Naive thymus-derived CD8-positive, alpha-beta T cell (primary cell): ENCODE results near the gene PSMD12. TPM values are rescaled to one million over a fixed set of nuclear protein-coding genes. Genes with fewer than 3 reads are reported as not detected.

Experiments
- ATAC-seq, 2 donors: fragments of 150-1000 bp; cut with Tn5 transposase in 1 of 2; sonication (Bioruptor Pico), chemical (Tn5 transposase) in 1 of 2; 1 replicate in 1 of 2; 2 replicates in 1 of 2; pipeline ENCODE4 v1.10.0; 2021; ENCODE audit warnings: mild to moderate bottlenecking in 2 of 2, moderate library complexity in 2 of 2
- POLR2A ChIA-PET: fragments of 350-600 bp; sonication (Branson Sonifier 250); formaldehyde crosslinking; loops from one replicate; lab custom pipeline; 2021; ENCODE audit warnings: antibody characterized with exemption; lab: Charles Lee
- DNase-seq, 10 donors: peaks; one replicate each; pipeline versions ENCODE4 v3.0.0 to v3.0.0-alpha.2; 2020 to 2022
- H3K27ac Mint-ChIP-seq, 10 donors: one replicate each; pipeline ENCODE4 v1.8.0; 2020 to 2022; ENCODE audit warnings: mild to moderate bottlenecking in 10 of 10, mixed read lengths in 10 of 10, moderate library complexity in 4 of 10, inconsistent platforms in 1 of 10
- H3K27me3 Mint-ChIP-seq, 5 donors: one replicate each; pipeline ENCODE4 v1.8.0; 2021 to 2022; ENCODE audit warnings: mixed read lengths in 5 of 5
- H3K36me3 Mint-ChIP-seq, 3 donors: one replicate each; pipeline ENCODE4 v1.8.0; 2020 to 2022; ENCODE audit warnings: mixed read lengths in 3 of 3, mild to moderate bottlenecking in 2 of 3, inconsistent platforms in 1 of 3
- H3K4me1 Mint-ChIP-seq, 4 donors: one replicate each; pipeline ENCODE4 v1.8.0; 2021 to 2022; ENCODE audit warnings: mixed read lengths in 4 of 4
- H3K4me3 Mint-ChIP-seq, 10 donors: one replicate each; pipeline ENCODE4 v1.8.0; 2020 to 2022; ENCODE audit warnings: mild to moderate bottlenecking in 10 of 10, mixed read lengths in 10 of 10, moderate library complexity in 6 of 10, inconsistent platforms in 1 of 10
- H3K9me3 Mint-ChIP-seq, 9 donors: one replicate each; pipeline ENCODE4 v1.8.0; 2020 to 2022; ENCODE audit warnings: mixed read lengths in 9 of 9, mild to moderate bottlenecking in 3 of 9, inconsistent platforms in 1 of 9, moderate library complexity in 1 of 9
- polyA plus RNA-seq, 3 donors: library from polyadenylated mRNA; unstranded; fragments of 300-500 nt; fragmentation: Illumina TruSeq; gene quantifications; one replicate each; pipeline ENCODE4 v1.2.3, GENCODE V29; 2021
- total RNA-seq, 8 experiments: library from RNA in 2 of 8; stranded (reverse) in 2 of 8; gene quantifications; one replicate each; pipeline ENCODE4 v1.2.3 and lab custom pipeline; 2021 to 2026

Gene PSMD12
- total and polyA plus RNA-seq, 5 experiments from 2014 or later, result 32.0 to 45.4 (median 33.0) TPM

GRCh38 chr17:67293251-67294203 is 72.8 kb downstream of the PSMD12 start:
- POLR2A ChIA-PET, result interaction anchor here (0.6 kb wide), 1 partner anchor 678 kb away, joined by 3 read pairs; no protein-coding TSS in a partner anchor
- Mint-ChIP-seq H3K27me3 (peaks cover 0 to 2% (median 0%) of the 10 kb centered on the region in 5 donors), H3K4me1 (peaks cover 0 to 11% (median 1%) of the 10 kb centered on the region in 4 donors), H3K4me3 (peak overlapping the region in 6 of 10 donors; percentile 38 to 60 (median 44)), H3K9me3 (no peaks in the 10 kb centered on the region), H3K36me3 (no peaks in the 10 kb centered on the region), H3K27ac (peak overlapping the region in 2 of 10 donors; percentile 35 to 63)
- DNase-seq (peak; percentile 14 to 79 (median 54)), ATAC-seq (peak; percentile 97)

GRCh38 chr17:67290711-67291291 is 75.6 kb downstream of the PSMD12 start:
- DNase-seq, result no peak
- no peak for ATAC-seq
- no peak overlapping the region for H3K27ac Mint-ChIP-seq
- no peak overlapping the region for H3K4me3 Mint-ChIP-seq
- H3K36me3 Mint-ChIP-seq, result no peaks in the 10 kb centered on the region
- H3K27me3 Mint-ChIP-seq, result peaks cover 0 to 2% (median 0%) of the 10 kb centered on the region in 5 donors
- POLR2A ChIA-PET, result no interaction called here
- H3K4me1 Mint-ChIP-seq, result peaks cover 0 to 11% (median 1%) of the 10 kb centered on the region in 4 donors
- no peaks in the 10 kb centered on the region for H3K9me3 Mint-ChIP-seq

GRCh38 chr17:67290244-67290643 is 76.1 kb downstream of the PSMD12 start:
- no peak for DNase-seq
- Mint-ChIP-seq H3K9me3 (no peaks in the 10 kb centered on the region), H3K4me1 (peaks cover 0 to 11% (median 1%) of the 10 kb centered on the region in 4 donors), H3K27ac (no peak overlapping the region), H3K4me3 (no peak overlapping the region), H3K36me3 (no peaks in the 10 kb centered on the region), H3K27me3 (peaks cover 0 to 2% (median 0%) of the 10 kb centered on the region in 5 donors)
- ATAC-seq, result no peak
- POLR2A ChIA-PET, result no interaction called here

- DNase-seq (no peak), ATAC-seq (no peak)
- H3K9me3 Mint-ChIP-seq, result no peaks in the 10 kb centered on the region
- H3K27me3 Mint-ChIP-seq, result peaks cover 0 to 2% (median 0%) of the 10 kb centered on the region in 5 donors
- H3K4me1 Mint-ChIP-seq, result peaks cover 0 to 11% (median 1%) of the 10 kb centered on the region in 4 donors
- H3K36me3 Mint-ChIP-seq, result no peaks in the 10 kb centered on the region
- POLR2A ChIA-PET, result interaction anchor here (0.5 to 0.7 kb wide), 2 partner anchors 54 to 106 kb away, joined by 5 to 6 read pairs; no protein-coding TSS in a partner anchor
- no peak overlapping the region for H3K4me3 Mint-ChIP-seq
- H3K27ac Mint-ChIP-seq, result peak overlapping the region in 2 of 10 donors; percentile 29 to 62
Measured at GRCh38 chr17:67289181-67289876, 77.0 kb downstream of the PSMD12 start.

Other genes starting within 250 kb of the PSMD12 start
- gene HELZ, start 121.4 kb downstream of the PSMD12 start, total RNA-seq, result 10 to 100 TPM; 69.0 to 75.1 TPM
- 10 to 100 TPM; 43.0 to 48.6 (median 45.8) TPM for gene HELZ, start 121.4 kb downstream of the PSMD12 start, polyA plus RNA-seq
- 100 to 1,000 TPM; 128 to 133 TPM for gene PITPNC1, start 10.7 kb upstream of the PSMD12 start, total RNA-seq
- 100 to 1,000 TPM; 119 to 159 (median 125) TPM for gene PITPNC1, start 10.7 kb upstream of the PSMD12 start, polyA plus RNA-seq